Testis (tissue), 3 donors: ENCODE measurements around the gene PTPRD. TPM values are rescaled to one million over a fixed set of nuclear protein-coding genes. Genes with fewer than 3 reads are reported as not detected.

Experiments
- DNase-seq: peaks from one replicate; pipeline ENCODE4 v3.0.0-alpha.2; 2019
- H3K27ac ChIP-seq, 2 donors: fragments of 200-600 bp; sonication (generic); one replicate each; pipeline ENCODE4 v1.5.1; 2019
- H3K27me3 ChIP-seq: fragments of 200-600 bp; sonication (generic); one replicate; pipeline ENCODE4 v1.5.1; 2019
- H3K36me3 ChIP-seq: fragments of 200-600 bp; sonication (generic); one replicate; pipeline ENCODE4 v1.5.1; 2017; ENCODE audit warnings: low read depth; ENCODE audit errors: missing control alignments
- H3K4me1 ChIP-seq: fragments of 200-600 bp; sonication (generic); one replicate; pipeline ENCODE4 v1.5.1; 2019
- H3K4me3 ChIP-seq, 2 donors: fragments of 200-600 bp; sonication (generic); one replicate each; pipeline ENCODE4 v1.5.1; 2017 to 2019
- H3K9me3 ChIP-seq: fragments of 200-600 bp; sonication (generic); one replicate; pipeline ENCODE4 v1.5.1; 2017
- POLR2A ChIP-seq: fragments of 450-650 bp; IDR thresholded peaks from one replicate; pipeline ENCODE4 v1.6.1; 2017; ENCODE audit warnings: antibody characterized with exemption, mild to moderate bottlenecking, moderate library complexity
- WGBS, 2 donors: methylation state at CpG; one replicate each; pipeline ENCODE4 v1.1.5; 2018; 5-methylcytosine and 5-hydroxymethylcytosine counted together
- intact Hi-C: fragments of 100-400 bp; cut with DNase I; formaldehyde crosslinking; loops from one replicate; pipeline ENCODE4 v1.15.1; 2023; ENCODE audit warnings: low total_unique reads
- polyA plus RNA-seq: library from polyadenylated mRNA; stranded (reverse); fragments of 350-450 nt; fragmentation: Illumina TruSeq; extraction: RNeasy Lipid Tissue Mini Kit (QIAGEN cat#74804); gene quantifications from one replicate; pipeline ENCODE4 v1.2.3, GENCODE V29; 2014; ENCODE audit warnings: low read depth, low replicate concordance; ENCODE audit not compliant: insufficient read depth
- total RNA-seq, 2 donors: library from RNA; depleted of rRNA; stranded (reverse); fragments of >200 nt; gene quantifications; one replicate each; pipeline ENCODE4 v1.2.3, GENCODE V29; 2016
- TF ChIP-seq, protein P1 (sequence below), 3 experiments: fragments of 450-650 bp in 2 of 3; fragments of 200-600 bp in 1 of 3; sonication (generic) in 1 of 3; IDR thresholded peaks; one replicate each; pipeline ENCODE4 v1.5.1; 2016 to 2019; ENCODE audit warnings: antibody characterized with exemption in 3 of 3, mild to moderate bottlenecking in 2 of 3, moderate library complexity in 1 of 3

Gene PTPRD
- total and polyA plus RNA-seq, 3 donors from 2014 or later: 15.4 to 33.6 (median 32.5) TPM

DNA sequence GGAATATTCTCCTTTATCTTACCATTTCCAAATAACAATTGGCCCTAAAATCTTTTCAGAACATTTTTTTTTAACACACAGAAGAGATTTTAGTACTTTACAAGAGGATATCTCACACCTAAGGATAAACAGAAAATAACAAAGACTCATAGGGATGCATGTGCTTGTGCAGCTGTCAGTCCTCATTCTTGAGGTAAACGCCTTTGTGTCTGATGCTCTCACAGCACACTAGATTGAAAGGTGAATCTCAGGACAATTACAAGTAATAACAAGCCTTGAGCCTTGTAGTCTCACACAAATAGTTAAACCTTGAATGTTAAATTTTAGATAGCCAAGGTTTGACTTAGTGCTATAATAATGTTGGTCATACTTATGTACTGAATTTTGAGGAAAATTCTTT is 439.2 kb downstream of the PTPRD start:
- Histone ChIP-seq H3K27ac (no peak overlapping the region), H3K36me3 (no peaks in the 10 kb centered on the region), H3K4me1 (no peaks in the 10 kb centered on the region), H3K4me3 (no peak overlapping the region), H3K9me3 (no peaks in the 10 kb centered on the region), H3K27me3 (no peaks in the 10 kb centered on the region)
- WGBS, 2 donors: 64 to 79% methylated on average over 1 of the region's 1 CpG
- DNase-seq: no peak
- no peak for TF ChIP-seq POLR2A
- TF ChIP-seq, protein P1, sequence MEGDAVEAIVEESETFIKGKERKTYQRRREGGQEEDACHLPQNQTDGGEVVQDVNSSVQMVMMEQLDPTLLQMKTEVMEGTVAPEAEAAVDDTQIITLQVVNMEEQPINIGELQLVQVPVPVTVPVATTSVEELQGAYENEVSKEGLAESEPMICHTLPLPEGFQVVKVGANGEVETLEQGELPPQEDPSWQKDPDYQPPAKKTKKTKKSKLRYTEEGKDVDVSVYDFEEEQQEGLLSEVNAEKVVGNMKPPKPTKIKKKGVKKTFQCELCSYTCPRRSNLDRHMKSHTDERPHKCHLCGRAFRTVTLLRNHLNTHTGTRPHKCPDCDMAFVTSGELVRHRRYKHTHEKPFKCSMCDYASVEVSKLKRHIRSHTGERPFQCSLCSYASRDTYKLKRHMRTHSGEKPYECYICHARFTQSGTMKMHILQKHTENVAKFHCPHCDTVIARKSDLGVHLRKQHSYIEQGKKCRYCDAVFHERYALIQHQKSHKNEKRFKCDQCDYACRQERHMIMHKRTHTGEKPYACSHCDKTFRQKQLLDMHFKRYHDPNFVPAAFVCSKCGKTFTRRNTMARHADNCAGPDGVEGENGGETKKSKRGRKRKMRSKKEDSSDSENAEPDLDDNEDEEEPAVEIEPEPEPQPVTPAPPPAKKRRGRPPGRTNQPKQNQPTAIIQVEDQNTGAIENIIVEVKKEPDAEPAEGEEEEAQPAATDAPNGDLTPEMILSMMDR (IDR thresholded peaks at IDR 0.05): no peak
- intact Hi-C loops: no loop called here

DNA sequence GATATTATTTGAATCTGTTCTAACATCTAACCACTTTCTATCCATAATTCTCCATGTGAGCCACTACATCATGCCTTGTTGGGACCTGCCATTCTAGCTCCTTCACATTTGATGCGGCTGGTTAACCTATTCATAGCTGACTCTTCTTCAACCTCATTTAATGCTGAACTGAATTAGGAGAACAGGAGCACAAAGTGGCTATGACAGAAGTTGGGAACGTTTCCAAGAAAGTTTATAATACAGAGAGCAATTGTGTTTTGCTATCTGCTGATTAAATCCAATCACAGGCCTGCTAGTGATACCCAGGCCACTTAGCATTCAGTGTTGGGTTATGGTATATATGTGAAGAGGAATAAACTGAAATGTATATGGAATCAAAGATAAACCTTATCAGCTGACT is 440.3 kb downstream of the PTPRD start:
- Histone ChIP-seq H3K9me3 (no peaks in the 10 kb centered on the region), H3K4me1 (no peaks in the 10 kb centered on the region), H3K27me3 (no peaks in the 10 kb centered on the region), H3K27ac (no peak overlapping the region), H3K36me3 (no peaks in the 10 kb centered on the region), H3K4me3 (no peak overlapping the region)
- TF ChIP-seq, protein P1 (IDR thresholded peaks at IDR 0.05): no peak
- no peak for TF ChIP-seq POLR2A
- WGBS, 2 donors: 72 to 73% methylated on average over 2 of the region's 2 CpGs
- intact Hi-C loops: no loop called here
- no peak for DNase-seq

DNA sequence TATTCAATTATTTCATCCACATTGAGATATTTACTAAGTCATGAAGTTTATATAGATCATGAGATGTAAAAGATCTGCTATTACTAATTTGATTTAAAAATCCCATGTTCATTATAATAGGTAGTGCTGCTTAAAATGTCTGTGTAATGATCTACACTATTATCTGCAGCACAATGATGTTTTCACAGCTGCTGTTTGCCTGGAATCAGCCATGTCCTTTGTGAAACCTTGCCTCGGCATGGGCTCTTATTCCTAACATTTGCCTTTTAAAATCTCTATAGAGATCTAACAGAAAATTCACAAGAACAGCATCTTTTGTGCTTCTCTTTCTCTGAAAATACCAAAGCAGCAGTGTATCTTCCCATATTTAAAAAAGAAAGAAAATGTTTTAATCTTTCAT is 444.6 kb downstream of the PTPRD start:
- TF ChIP-seq POLR2A: no peak
- TF ChIP-seq, protein P1 (IDR thresholded peaks at IDR 0.05): no peak
- Histone ChIP-seq H3K36me3 (no peaks in the 10 kb centered on the region), H3K4me1 (no peaks in the 10 kb centered on the region), H3K4me3 (no peak overlapping the region), H3K27ac (no peak overlapping the region), H3K9me3 (no peaks in the 10 kb centered on the region), H3K27me3 (no peaks in the 10 kb centered on the region)
- WGBS, 2 donors: 39 to 44% methylated on average over 1 of the region's 1 CpG
- intact Hi-C loops: no loop called here
- DNase-seq: no peak

DNA sequence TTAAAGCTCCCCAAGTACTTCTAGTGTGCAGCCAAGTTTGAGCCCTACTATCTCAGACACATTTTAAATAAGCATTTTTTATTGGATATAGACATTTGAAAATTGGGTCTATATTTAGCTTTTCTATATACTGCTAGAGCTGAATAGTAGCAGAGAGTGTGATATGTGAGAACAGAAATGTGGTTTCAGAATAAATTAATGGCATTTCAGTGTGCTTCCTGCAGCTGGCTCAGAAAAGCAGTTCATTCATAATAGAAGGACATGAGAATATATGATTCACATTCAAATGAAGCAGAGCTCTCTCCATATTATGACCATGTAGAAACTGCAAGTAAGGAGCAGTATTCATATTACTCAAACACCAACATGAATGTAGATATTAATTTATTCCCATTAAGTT is 464.0 kb downstream of the PTPRD start:
- no peaks in the 10 kb centered on the region for H3K27me3 ChIP-seq
- no peaks in the 10 kb centered on the region for H3K9me3 ChIP-seq
- H3K4me3 ChIP-seq: no peak overlapping the region
- no peaks in the 10 kb centered on the region for H3K4me1 ChIP-seq
- TF ChIP-seq POLR2A: no peak
- TF ChIP-seq, protein P1 (IDR thresholded peaks at IDR 0.05): no peak
- no peak for DNase-seq
- H3K27ac ChIP-seq: no peak overlapping the region
- H3K36me3 ChIP-seq: no peaks in the 10 kb centered on the region
- intact Hi-C loops: no loop called here

DNA sequence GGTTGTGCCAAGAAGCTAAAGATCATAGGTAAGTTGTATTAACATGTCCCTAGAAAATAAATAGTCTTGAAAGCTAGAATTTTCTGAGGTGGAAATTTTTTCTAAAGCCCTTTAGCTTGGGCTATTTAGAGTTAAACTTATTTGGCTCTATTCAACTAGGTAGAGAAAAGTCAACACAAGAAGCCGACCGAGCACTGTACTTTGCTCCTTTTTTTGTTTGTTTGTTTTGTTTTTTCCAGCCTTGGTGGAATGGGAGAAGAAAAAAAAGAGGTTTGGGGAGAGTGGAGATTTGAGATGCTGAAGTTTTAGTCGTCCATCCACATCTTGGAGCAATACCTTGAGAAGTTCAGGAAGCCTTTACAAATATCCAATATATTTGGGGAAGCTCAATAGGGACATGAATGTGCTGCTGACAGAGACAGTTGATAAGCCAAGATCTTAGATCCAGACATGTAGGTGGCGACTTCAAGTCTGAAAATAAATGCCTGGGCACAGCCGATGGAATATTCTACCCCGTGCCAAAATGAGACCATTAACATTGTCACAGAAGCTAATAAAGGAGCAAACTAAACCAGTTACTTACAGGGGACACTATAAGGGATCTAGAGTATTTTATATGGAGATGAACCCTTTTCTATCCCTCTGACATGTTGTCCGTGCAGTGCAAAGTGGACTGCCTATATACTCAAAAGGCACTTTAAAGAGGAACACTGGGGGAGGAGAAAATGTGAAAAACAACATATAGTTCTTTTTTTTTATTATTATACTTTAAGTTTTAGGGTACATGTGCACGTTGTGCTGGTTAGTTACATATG is 466.1 kb downstream of the PTPRD start:
- 67 to 69% methylated on average over 8 of the region's 8 CpGs for WGBS, 2 donors
- H3K4me3 ChIP-seq: no peak overlapping the region
- H3K36me3 ChIP-seq: no peaks in the 10 kb centered on the region
- intact Hi-C loops: no loop called here
- no peak for DNase-seq
- no peaks in the 10 kb centered on the region for H3K9me3 ChIP-seq
- H3K27me3 ChIP-seq: no peaks in the 10 kb centered on the region
- no peak overlapping the region for H3K27ac ChIP-seq
- no peaks in the 10 kb centered on the region for H3K4me1 ChIP-seq
- TF ChIP-seq, protein P1 (IDR thresholded peaks at IDR 0.05): no peak
- TF ChIP-seq POLR2A: no peak
